Calu3 (cell line): ENCODE data around the gene SLC39A13. TPM values are rescaled to one million over a fixed set of nuclear protein-coding genes. Genes with fewer than 3 reads are reported as not detected.

Experiments
- BruUV-seq: library from RNA; stranded (reverse); fragments of 400-500 nt; replicated peaks from 2 replicates; lab custom pipeline; 2021; lab: Mats Ljungman, UMichigan
- CTCF ChIA-PET: fragments of 300-600 bp; sonication (Branson Sonifier 250); formaldehyde crosslinking; loops from one replicate; lab custom pipeline; 2022; ENCODE audit warnings: antibody characterized with exemption; lab: Charles Lee
- DNase-seq: peaks from one replicate; pipeline ENCODE4 v3.0.0; 2022
- H3K27ac Mint-ChIP-seq: one replicate; pipeline ENCODE4 v1.8.0; 2022; ENCODE audit warnings: mixed read lengths; ENCODE audit not compliant: unreplicated experiment
- H3K27me3 Mint-ChIP-seq: one replicate; pipeline ENCODE4 v1.8.0; 2022; ENCODE audit warnings: mixed read lengths; ENCODE audit not compliant: unreplicated experiment
- H3K36me3 Mint-ChIP-seq: one replicate; pipeline ENCODE4 v1.8.0; 2022; ENCODE audit warnings: mild to moderate bottlenecking, moderate library complexity, mixed read lengths; ENCODE audit not compliant: insufficient read depth, unreplicated experiment
- H3K4me1 Mint-ChIP-seq: one replicate; pipeline ENCODE4 v1.8.0; 2022; ENCODE audit warnings: mild to moderate bottlenecking, low read depth, mixed read lengths; ENCODE audit not compliant: unreplicated experiment
- H3K4me3 Mint-ChIP-seq: one replicate; pipeline ENCODE4 v1.8.0; 2022; ENCODE audit warnings: mild to moderate bottlenecking, low read depth, moderate library complexity, mixed read lengths; ENCODE audit not compliant: unreplicated experiment
- H3K9me3 Mint-ChIP-seq: one replicate; pipeline ENCODE4 v1.8.0; 2022; ENCODE audit warnings: low read depth, mixed read lengths; ENCODE audit not compliant: unreplicated experiment
- intact Hi-C: fragments of 100-400 bp; cut with micrococcal nuclease; formaldehyde crosslinking; loops from one replicate; pipeline ENCODE4 v1.10.0; 2022; ENCODE audit not compliant: unreplicated experiment
- total RNA-seq: library from RNA; stranded (reverse); gene quantifications from 2 replicates; pipeline ENCODE4 v1.2.3, GENCODE V29; 2022
- TF ChIP-seq, protein P1 (sequence below): fragments of 200-600 bp; IDR thresholded peaks from one replicate; pipeline ENCODE4 v1.8.0; 2022; ENCODE audit warnings: antibody characterized with exemption; ENCODE audit not compliant: unreplicated experiment

Gene SLC39A13
- total RNA-seq, 1 experiment from 2014 or later: 24.3 TPM

- BruUV-seq: no TSS peak
- Mint-ChIP-seq H3K4me3 (no peak overlapping the region), H3K9me3 (no peaks in the 10 kb centered on the region), H3K4me1 (peaks cover 19% of the 10 kb centered on the region), H3K36me3 (peaks cover 29% of the 10 kb centered on the region), H3K27ac (no peak overlapping the region), H3K27me3 (no peaks in the 10 kb centered on the region)
- TF ChIP-seq, protein P1, sequence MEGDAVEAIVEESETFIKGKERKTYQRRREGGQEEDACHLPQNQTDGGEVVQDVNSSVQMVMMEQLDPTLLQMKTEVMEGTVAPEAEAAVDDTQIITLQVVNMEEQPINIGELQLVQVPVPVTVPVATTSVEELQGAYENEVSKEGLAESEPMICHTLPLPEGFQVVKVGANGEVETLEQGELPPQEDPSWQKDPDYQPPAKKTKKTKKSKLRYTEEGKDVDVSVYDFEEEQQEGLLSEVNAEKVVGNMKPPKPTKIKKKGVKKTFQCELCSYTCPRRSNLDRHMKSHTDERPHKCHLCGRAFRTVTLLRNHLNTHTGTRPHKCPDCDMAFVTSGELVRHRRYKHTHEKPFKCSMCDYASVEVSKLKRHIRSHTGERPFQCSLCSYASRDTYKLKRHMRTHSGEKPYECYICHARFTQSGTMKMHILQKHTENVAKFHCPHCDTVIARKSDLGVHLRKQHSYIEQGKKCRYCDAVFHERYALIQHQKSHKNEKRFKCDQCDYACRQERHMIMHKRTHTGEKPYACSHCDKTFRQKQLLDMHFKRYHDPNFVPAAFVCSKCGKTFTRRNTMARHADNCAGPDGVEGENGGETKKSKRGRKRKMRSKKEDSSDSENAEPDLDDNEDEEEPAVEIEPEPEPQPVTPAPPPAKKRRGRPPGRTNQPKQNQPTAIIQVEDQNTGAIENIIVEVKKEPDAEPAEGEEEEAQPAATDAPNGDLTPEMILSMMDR: no peak
- no peak for DNase-seq
- CTCF ChIA-PET: no interaction called here
- intact Hi-C loops: no loop called here
Measured at GRCh38 chr11:47410370-47411264, 2.2 kb downstream of the SLC39A13 start.

DNA sequence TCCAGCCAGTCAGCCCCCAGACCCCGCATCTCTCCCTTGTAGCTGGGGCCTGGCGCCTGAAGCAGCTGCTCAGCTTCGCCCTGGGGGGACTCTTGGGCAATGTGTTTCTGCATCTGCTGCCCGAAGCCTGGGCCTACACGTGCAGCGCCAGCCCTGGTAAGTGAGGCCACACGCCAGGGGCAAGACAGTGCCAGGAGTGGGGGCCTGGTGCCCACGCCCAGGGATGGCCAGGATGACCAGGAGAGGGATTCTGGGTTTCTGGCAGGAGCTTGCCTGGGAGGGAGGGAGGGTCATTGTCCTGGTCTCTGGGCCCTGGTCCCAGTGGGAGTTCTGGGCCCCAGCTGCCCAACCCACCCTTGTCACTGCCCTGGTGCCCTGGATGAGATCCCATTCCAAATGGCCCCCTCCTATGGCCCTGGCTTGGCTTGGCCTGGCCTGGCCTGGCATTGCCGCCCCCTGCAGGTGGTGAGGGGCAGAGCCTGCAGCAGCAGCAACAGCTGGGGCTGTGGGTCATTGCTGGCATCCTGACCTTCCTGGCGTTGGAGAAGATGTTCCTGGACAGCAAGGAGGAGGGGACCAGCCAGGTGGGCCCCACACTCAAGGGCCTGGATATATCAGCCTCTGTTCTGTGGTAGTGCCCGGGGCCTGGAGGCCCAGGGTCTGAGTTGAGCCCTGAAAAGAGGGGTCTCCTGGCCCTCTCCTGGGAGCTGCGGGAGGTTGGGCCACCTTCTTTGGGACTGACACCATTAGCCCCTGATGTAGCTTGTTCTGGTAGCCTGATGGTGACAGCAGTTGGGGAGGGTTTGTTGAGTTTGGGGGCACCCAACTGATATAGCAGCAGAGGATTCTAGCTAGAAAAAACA, 3.7 kb downstream of the SLC39A13 start:
- CTCF ChIA-PET: interaction anchor here (0.8 kb wide), 1 partner anchor 14 kb away, joined by 3 read pairs; the partner anchor contains the start of gene PSMC3
- Mint-ChIP-seq H3K27me3 (no peaks in the 10 kb centered on the region), H3K4me3 (no peak overlapping the region), H3K9me3 (no peaks in the 10 kb centered on the region), H3K36me3 (peaks cover 41% of the 10 kb centered on the region), H3K27ac (no peak overlapping the region), H3K4me1 (peaks cover 15% of the 10 kb centered on the region)
- peak; percentile 72 for DNase-seq
- intact Hi-C loops: no loop called here
- TF ChIP-seq, protein P1: peak; percentile 78
- BruUV-seq: no TSS peak

- Mint-ChIP-seq H3K36me3 (peaks cover 38% of the 10 kb centered on the region), H3K27ac (no peak overlapping the region), H3K27me3 (no peaks in the 10 kb centered on the region), H3K9me3 (no peaks in the 10 kb centered on the region), H3K4me1 (peaks cover 10% of the 10 kb centered on the region), H3K4me3 (no peak overlapping the region)
- CTCF ChIA-PET: no interaction called here
- DNase-seq: no peak
- TF ChIP-seq, protein P1: no peak
- BruUV-seq: no TSS peak
- intact Hi-C loops: no loop called here
Measured at GRCh38 chr11:47413351-47413750, 5.0 kb downstream of the SLC39A13 start.

GRCh38 chr11:47413908-47414684, 5.7 kb downstream of the SLC39A13 start:
- Mint-ChIP-seq H3K27ac (no peak overlapping the region), H3K4me3 (no peak overlapping the region), H3K36me3 (peaks cover 37% of the 10 kb centered on the region), H3K9me3 (no peaks in the 10 kb centered on the region), H3K4me1 (peaks cover 10% of the 10 kb centered on the region), H3K27me3 (no peaks in the 10 kb centered on the region)
- CTCF ChIA-PET: no interaction called here
- DNase-seq: no peak
- TF ChIP-seq, protein P1: no peak
- no TSS peak for BruUV-seq
- intact Hi-C loops: no loop called here
